ENCODE data around the gene ARSG. TPM values are rescaled to one million over a fixed set of nuclear protein-coding genes. Genes with fewer than 3 reads are reported as not detected.

Gene ARSG
- total and polyA plus RNA-seq, 2 of the 4 experiments (the other 2 are of a cell fraction), result 2.9 to 3.0 TPM

GRCh38 chr17:68294196-68294555 is 2.9 kb downstream of the ARSG start:
- no peak overlapping the region for H3K9ac ChIP-seq (ENCODE audit: low read depth, low read length)

More at GRCh38 chr17:68294196-68294555, 2.9 kb downstream of the ARSG start:
- no peak overlapping the region for H2AK5ac ChIP-seq (ENCODE audit: low read depth, low read length)
- 33% methylated on average over 1 of the region's 3 CpGs; no CpG with 5 or more reads in 1 of the 2 experiments for WGBS, 2 experiments (ENCODE audit: extremely low coverage in 2 of 2, insufficient read length in 1 of 2)
- no peaks in the 10 kb centered on the region for H3K9me1 ChIP-seq (ENCODE audit: insufficient read depth, low read length)
- H2AK9ac ChIP-seq (replicated peaks; ENCODE audit: low read depth, low read length, poor library complexity), result no peak overlapping the region
- no peak overlapping the region for H3K14ac ChIP-seq (replicated peaks; ENCODE audit: low read depth, low read length)
- no peak overlapping the region for H3K4ac ChIP-seq (ENCODE audit: low read depth, low read length)
- in situ Hi-C loops (cut with MboI; ENCODE audit: low sequenced_read_pairs) (no loop called here), intact Hi-C loops (cut with micrococcal nuclease) (loop anchor here (5.0 kb wide), 1 partner anchor 88 kb away; no protein-coding TSS in a partner anchor), dilution Hi-C loops (cut with HindIII; ENCODE audit: low sequenced_read_pairs, unreplicated experiment) (no loop called here)
- no peak overlapping the region for H2BK15ac ChIP-seq (ENCODE audit: low read depth, low read length)
- peaks cover 5% of the 10 kb centered on the region for H3K4me1 ChIP-seq (ENCODE audit: control insufficient read depth, insufficient read depth, low read length)
- no peak overlapping the region for H2BK120ac ChIP-seq (ENCODE audit: low read depth, low read length)
- DNase-seq (no peak), ATAC-seq (ENCODE audit: low read depth) (no peak)
- H3K27ac ChIP-seq (ENCODE audit: insufficient read depth, low read length), result no peak overlapping the region
- H3K18ac ChIP-seq (ENCODE audit: low read depth, low read length), result no peak overlapping the region
- no peaks in the 10 kb centered on the region for H3K36me3 ChIP-seq (ENCODE audit: control insufficient read depth, insufficient read depth, low read length)
- H3K27me3 ChIP-seq (ENCODE audit: control insufficient read depth, insufficient read depth, low read length), result peaks cover 22% of the 10 kb centered on the region
- no peak overlapping the region for H3K23ac ChIP-seq (ENCODE audit: low read depth, low read length)
- no peak for TF ChIP-seq MAFK (IDR thresholded peaks at IDR 0.05; ENCODE audit: low read depth, low read length)
- no peak for TF ChIP-seq RCOR1 (IDR thresholded peaks at IDR 0.05; ENCODE audit: insufficient replicate concordance, low read length)
- no peak for TF ChIP-seq POLR2A (IDR thresholded peaks at IDR 0.05; ENCODE audit: low read depth, low read length)
- TF ChIP-seq ELK1 (IDR thresholded peaks at IDR 0.05; ENCODE audit: borderline replicate concordance, low read depth, low read length), result no peak
- no peak for TF ChIP-seq RAD21 (IDR thresholded peaks at IDR 0.05; ENCODE audit: low read length)
- no peak for TF ChIP-seq BHLHE40 (IDR thresholded peaks at IDR 0.05; ENCODE audit: low read depth, low read length)
- TF ChIP-seq CTCF (conservative IDR thresholded peaks at IDR 0.05; ENCODE audit: low read depth, low read length), result no peak
- no peak for TF ChIP-seq MAZ (IDR thresholded peaks at IDR 0.05; ENCODE audit: borderline replicate concordance, low read depth, low read length)
- TF ChIP-seq NFE2L2 (IDR thresholded peaks at IDR 0.05; ENCODE audit: low read depth, low read length), result no peak
- no peak for TF ChIP-seq USF2 (IDR thresholded peaks at IDR 0.05; ENCODE audit: low read depth, low read length)
- no peak for TF ChIP-seq CEBPB (IDR thresholded peaks at IDR 0.05; ENCODE audit: low read depth, low read length)
- no peak for TF ChIP-seq CHD1 (IDR thresholded peaks at IDR 0.05; ENCODE audit: low read depth, low read length)
- TF ChIP-seq FOS (IDR thresholded peaks at IDR 0.05; ENCODE audit: low read depth, low read length), result no peak
- TF ChIP-seq RFX5 (IDR thresholded peaks at IDR 0.05; ENCODE audit: low read depth, low read length), result no peak; the same call in 1 of the 2 replicates
- no peak for TF ChIP-seq MXI1 (IDR thresholded peaks at IDR 0.05; ENCODE audit: borderline replicate concordance, low read depth, low read length)
- TF ChIP-seq SMC3 (IDR thresholded peaks at IDR 0.05; ENCODE audit: low read depth, low read length), result no peak
- POLR2A ChIA-PET (ENCODE audit: unreplicated experiment), result interaction anchor here (0.5 kb wide), 1 partner anchor 1729 kb away, joined by 13 read pairs; no protein-coding TSS in a partner anchor
- no peak overlapping the region for H3K4me2 ChIP-seq (ENCODE audit: low read depth, low read length)
- no peak overlapping the region for H2AFZ ChIP-seq (replicated peaks; ENCODE audit: low read length, poor library complexity)
- H3K56ac ChIP-seq (ENCODE audit: extremely low read depth, insufficient read depth, low read length), result no peak overlapping the region
- H2BK20ac ChIP-seq (ENCODE audit: low read depth, low read length), result no peak overlapping the region
- no TSS peak for BruUV-seq (replicated peaks)
- H3K9me3 ChIP-seq (ENCODE audit: control insufficient read depth, insufficient read depth, low read length), result no peaks in the 10 kb centered on the region; the same call in 1 of the 2 replicates
- no peak overlapping the region for H4K5ac ChIP-seq (ENCODE audit: low read depth, low read length)
- H3K4me3 ChIP-seq (ENCODE audit: insufficient read depth, low read depth, low read length), result no peak overlapping the region
- no peak overlapping the region for H4K91ac ChIP-seq (ENCODE audit: insufficient read depth, low read depth, low read length)
- no peaks in the 10 kb centered on the region; the same call in 1 of the 2 replicates for H4K20me1 ChIP-seq (ENCODE audit: insufficient read depth, low read length)
- no peak overlapping the region for H4K8ac ChIP-seq (ENCODE audit: low read depth in 2 of 2, low read length in 2 of 2)
- CTCF ChIA-PET, result no interaction called here
- H2BK5ac ChIP-seq (ENCODE audit: low read depth, low read length, poor library complexity, severe bottlenecking), result no peak overlapping the region
- H3K79me1 ChIP-seq (ENCODE audit: low read depth in 1 of 2, low read length in 2 of 2), result no peaks in the 10 kb centered on the region

All from IMR-90 (cell line).